Osteoblast (primary cell): ENCODE results near the gene ST6GALNAC3. TPM values are rescaled to one million over a fixed set of nuclear protein-coding genes. Genes with fewer than 3 reads are reported as not detected.

Experiments
- DNase-seq: peaks from one replicate; pipeline ENCODE4 v3.0.0; 2011; ENCODE audit warnings: low spot score, mixed read lengths; ENCODE audit not compliant: insufficient read length; ENCODE audit errors: missing footprints
- H2AFZ ChIP-seq: 2 replicates; pipeline ENCODE4 v1.6.0; 2011; ENCODE audit warnings: mild to moderate bottlenecking, low read length
- H3K27ac ChIP-seq: 2 replicates; pipeline ENCODE4 v1.5.1; 2011; ENCODE audit warnings: mild to moderate bottlenecking, low read depth, low read length, moderate library complexity
- H3K27me3 ChIP-seq: 2 replicates; pipeline ENCODE4 v1.6.0; 2012; ENCODE audit warnings: mild to moderate bottlenecking, control low read depth, inconsistent platforms, low read length, moderate library complexity; ENCODE audit not compliant: insufficient read depth
- H3K36me3 ChIP-seq: 2 replicates; pipeline ENCODE4 v1.5.1; 2011; ENCODE audit warnings: mild to moderate bottlenecking, low read length, control low read depth, moderate library complexity; ENCODE audit not compliant: insufficient read depth
- H3K4me1 ChIP-seq: 2 replicates; pipeline ENCODE4 v1.5.1; 2011; ENCODE audit warnings: mild to moderate bottlenecking, low read length, control low read depth, moderate library complexity; ENCODE audit not compliant: insufficient read depth
- H3K4me2 ChIP-seq: 2 replicates; pipeline ENCODE4 v1.6.0; 2011; ENCODE audit warnings: mild to moderate bottlenecking, low read length; ENCODE audit not compliant: insufficient read depth
- H3K4me3 ChIP-seq: fragments of 200-600 bp; sonication (generic); 3 replicates; pipeline ENCODE4 v1.5.1; 2012; ENCODE audit warnings: mild to moderate bottlenecking, low read length, inconsistent platforms; ENCODE audit not compliant: insufficient read depth
- H3K79me2 ChIP-seq: 2 replicates; pipeline ENCODE4 v1.6.0; 2012; ENCODE audit warnings: mild to moderate bottlenecking, low read length, control low read depth, inconsistent platforms; ENCODE audit not compliant: insufficient read depth
- H3K9me3 ChIP-seq: 2 replicates; pipeline ENCODE4 v1.5.1; 2011; ENCODE audit warnings: low read depth, low read length, control low read depth
- H4K20me1 ChIP-seq: 2 replicates; pipeline ENCODE4 v1.6.0; 2012; ENCODE audit warnings: mild to moderate bottlenecking, low read length, control low read depth; ENCODE audit not compliant: insufficient read depth
- total RNA-seq: library from RNA; depleted of rRNA; stranded (reverse); fragments of >200 nt; gene quantifications from 2 replicates; pipeline ENCODE4 v1.2.3, GENCODE V29; 2012
- TF ChIP-seq, protein P1 (sequence below): IDR thresholded peaks from 2 replicates; pipeline ENCODE4 v1.5.1; 2011; ENCODE audit warnings: mild to moderate bottlenecking, low read depth, low read length, moderate library complexity; ENCODE audit errors: extremely low read depth

ST6GALNAC3 gene
- total RNA-seq, 1 donor, result not detected

DNA sequence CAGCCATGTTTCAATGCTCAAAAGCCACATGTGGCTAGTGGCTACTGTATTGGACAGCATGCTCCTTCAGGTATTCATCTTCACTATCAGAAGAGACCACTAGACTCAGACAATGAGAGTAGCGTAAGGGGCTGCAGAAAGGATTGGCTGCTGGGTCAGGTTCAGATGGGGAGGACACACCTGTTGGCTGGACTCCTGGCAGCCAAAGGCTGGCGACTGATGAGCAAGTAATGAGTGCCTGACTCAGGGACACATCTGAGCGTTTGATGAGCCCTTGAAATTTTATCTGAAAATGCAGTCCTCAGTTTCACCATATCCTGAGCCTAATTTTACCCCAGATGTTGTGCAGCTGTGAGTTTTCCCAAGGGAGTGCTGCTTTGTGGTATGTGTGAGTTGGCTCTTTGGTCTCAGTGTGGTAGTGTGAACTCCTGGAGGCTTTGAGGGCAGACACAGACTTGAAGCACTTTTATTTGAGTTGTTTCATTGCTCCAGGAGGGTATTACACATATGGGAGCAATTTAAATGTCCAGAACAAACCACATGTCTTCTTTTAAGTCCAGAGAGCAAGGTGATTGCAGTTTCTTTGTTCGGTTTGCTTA lies 9.6 kb downstream of the ST6GALNAC3 start:
- Histone ChIP-seq H3K27me3 (no peaks in the 10 kb centered on the region), H4K20me1 (no peaks in the 10 kb centered on the region), H3K4me1 (no peaks in the 10 kb centered on the region), H2AFZ (no peak overlapping the region), H3K4me2 (no peak overlapping the region), H3K4me3 (no peak overlapping the region), H3K27ac (no peak overlapping the region), H3K36me3 (no peaks in the 10 kb centered on the region), H3K79me2 (no peaks in the 10 kb centered on the region), H3K9me3 (no peaks in the 10 kb centered on the region)
- DNase-seq, result no peak
- TF ChIP-seq, protein P1, sequence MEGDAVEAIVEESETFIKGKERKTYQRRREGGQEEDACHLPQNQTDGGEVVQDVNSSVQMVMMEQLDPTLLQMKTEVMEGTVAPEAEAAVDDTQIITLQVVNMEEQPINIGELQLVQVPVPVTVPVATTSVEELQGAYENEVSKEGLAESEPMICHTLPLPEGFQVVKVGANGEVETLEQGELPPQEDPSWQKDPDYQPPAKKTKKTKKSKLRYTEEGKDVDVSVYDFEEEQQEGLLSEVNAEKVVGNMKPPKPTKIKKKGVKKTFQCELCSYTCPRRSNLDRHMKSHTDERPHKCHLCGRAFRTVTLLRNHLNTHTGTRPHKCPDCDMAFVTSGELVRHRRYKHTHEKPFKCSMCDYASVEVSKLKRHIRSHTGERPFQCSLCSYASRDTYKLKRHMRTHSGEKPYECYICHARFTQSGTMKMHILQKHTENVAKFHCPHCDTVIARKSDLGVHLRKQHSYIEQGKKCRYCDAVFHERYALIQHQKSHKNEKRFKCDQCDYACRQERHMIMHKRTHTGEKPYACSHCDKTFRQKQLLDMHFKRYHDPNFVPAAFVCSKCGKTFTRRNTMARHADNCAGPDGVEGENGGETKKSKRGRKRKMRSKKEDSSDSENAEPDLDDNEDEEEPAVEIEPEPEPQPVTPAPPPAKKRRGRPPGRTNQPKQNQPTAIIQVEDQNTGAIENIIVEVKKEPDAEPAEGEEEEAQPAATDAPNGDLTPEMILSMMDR, result no peak

GRCh38 chr1:76084685-76085084 lies 10.1 kb downstream of the ST6GALNAC3 start:
- Histone ChIP-seq H3K9me3 (no peaks in the 10 kb centered on the region), H3K4me3 (no peak overlapping the region), H3K27me3 (no peaks in the 10 kb centered on the region), H3K27ac (no peak overlapping the region), H3K36me3 (no peaks in the 10 kb centered on the region), H3K79me2 (no peaks in the 10 kb centered on the region), H3K4me2 (no peak overlapping the region), H4K20me1 (no peaks in the 10 kb centered on the region), H2AFZ (no peak overlapping the region), H3K4me1 (no peaks in the 10 kb centered on the region)
- TF ChIP-seq, protein P1, result no peak
- DNase-seq, result no peak

DNA sequence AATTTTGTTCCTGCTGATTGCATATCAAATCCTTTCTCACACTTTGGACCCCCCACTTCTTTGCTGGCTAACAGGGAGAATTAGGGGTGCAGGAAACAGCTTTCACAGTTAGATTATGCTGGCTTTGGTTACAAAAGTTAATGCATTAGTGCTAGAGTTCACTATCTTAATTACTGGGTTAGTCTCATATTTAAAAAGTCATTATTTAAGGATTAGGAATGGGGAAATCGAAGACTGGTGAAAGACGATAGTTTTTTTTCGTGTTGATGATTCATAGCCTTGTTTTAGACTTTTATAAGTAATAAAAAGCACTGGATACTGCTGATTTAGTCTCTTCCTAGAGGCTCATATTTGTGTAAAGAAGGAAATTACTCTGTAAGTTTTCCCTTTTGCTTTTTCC lies 11.6 kb downstream of the ST6GALNAC3 start:
- Histone ChIP-seq H2AFZ (no peak overlapping the region), H3K27me3 (no peaks in the 10 kb centered on the region), H3K36me3 (no peaks in the 10 kb centered on the region), H3K4me3 (no peak overlapping the region), H3K4me1 (no peaks in the 10 kb centered on the region), H3K27ac (no peak overlapping the region), H3K4me2 (no peak overlapping the region), H4K20me1 (no peaks in the 10 kb centered on the region), H3K9me3 (no peaks in the 10 kb centered on the region), H3K79me2 (no peaks in the 10 kb centered on the region)
- TF ChIP-seq, protein P1, result no peak
- DNase-seq, result no peak

DNA sequence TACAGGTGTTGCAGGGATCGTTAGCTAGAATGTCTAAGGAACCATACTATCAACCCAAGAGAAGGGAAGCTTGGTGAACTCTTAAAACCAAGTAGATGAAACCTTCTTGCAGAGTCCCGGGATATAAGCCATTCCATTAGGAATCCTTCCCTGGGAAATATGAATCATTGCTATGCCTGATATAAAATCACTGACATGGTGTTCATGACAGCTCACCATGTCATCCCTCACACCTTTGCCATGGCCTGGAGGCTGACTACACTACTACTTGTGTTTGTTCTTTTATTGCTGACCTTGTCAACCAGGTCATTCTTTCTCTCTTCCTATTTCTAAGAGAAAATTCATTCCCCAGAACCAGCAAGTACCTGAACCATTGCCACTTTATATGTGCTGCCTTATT lies 12.1 kb downstream of the ST6GALNAC3 start:
- Histone ChIP-seq H3K9me3 (no peaks in the 10 kb centered on the region), H4K20me1 (no peaks in the 10 kb centered on the region), H3K27ac (no peak overlapping the region), H3K4me2 (no peak overlapping the region), H2AFZ (no peak overlapping the region), H3K4me1 (no peaks in the 10 kb centered on the region), H3K4me3 (no peak overlapping the region), H3K36me3 (no peaks in the 10 kb centered on the region), H3K27me3 (no peaks in the 10 kb centered on the region), H3K79me2 (no peaks in the 10 kb centered on the region)
- no peak for DNase-seq
- TF ChIP-seq, protein P1, result no peak
